HCT116 (cell line): Measurements from ENCODE around the gene BTBD10. TPM values are rescaled to one million over a fixed set of nuclear protein-coding genes. Genes with fewer than 3 reads are reported as not detected.

Experiments
- ATAC-seq: fragments of 200-7000 bp; cut with Tn5 transposase; 2 replicates; pipeline ENCODE4 v1.9.1; 2020; ENCODE audit warnings: mild to moderate bottlenecking, moderate library complexity
- BruUV-seq: library from RNA; stranded (reverse); fragments of 400-500 nt; replicated peaks from 2 replicates; lab custom pipeline; 2021; lab: Mats Ljungman, UMichigan
- CTCF ChIA-PET: fragments of 300-600 bp; sonication (Branson Sonifier 250); formaldehyde crosslinking; loops from one replicate; lab custom pipeline; 2021; ENCODE audit warnings: antibody characterized with exemption; lab: Charles Lee
- POLR2A ChIA-PET: fragments of 300-600, 350-600 bp; sonication (Branson Sonifier 250); formaldehyde crosslinking; loops from one replicate; lab custom pipeline; 2021; ENCODE audit warnings: antibody characterized with exemption; lab: Charles Lee
- RAD21 ChIA-PET, 2 experiments: fragments of 300-600 bp; sonication (Branson Sonifier 250); formaldehyde crosslinking; loops; one replicate each; lab custom pipeline; 2023; ENCODE audit warnings: low total read pairs in 2 of 2; ENCODE audit not compliant: uncharacterized antibody in 2 of 2, unreplicated experiment in 2 of 2, low non-redundant PET in 1 of 2; lab: Charles Lee
- DNase-seq: peaks from one replicate; pipeline ENCODE4 v3.0.0-alpha.2; 2010; ENCODE audit warnings: low read depth, low spot score
- H2AFZ ChIP-seq: fragments of 200-600 bp; shearing (Covaris generic), sonication (generic); 2 replicates; pipeline ENCODE4 v1.6.1; 2017; ENCODE audit warnings: low read depth, mixed run types, mixed read lengths, antibody characterized with exemption, low read length; ENCODE audit not compliant: poor library complexity, severe bottlenecking
- H3K27ac ChIP-seq: 2 replicates; pipeline ENCODE4 v1.5.1; 2012; ENCODE audit warnings: low read depth, low read length
- H3K27me3 ChIP-seq: fragments of 200-600 bp; sonication (generic); 2 replicates; pipeline ENCODE4 v1.6.1; 2016; ENCODE audit warnings: mixed run types, low read length, mixed read lengths; ENCODE audit not compliant: insufficient read depth
- H3K36me3 ChIP-seq, 2 experiments: fragments of 200-500 bp in 1 of 2; fragments of 200-600 bp in 1 of 2; sonication (Bioruptor generic) in 1 of 2; sonication (generic) in 1 of 2; 2 replicates each; pipeline versions ENCODE4 v1.5.1 to v1.6.1; 2014 to 2016; ENCODE audit warnings: low read length in 2 of 2, inconsistent platforms in 1 of 2, mixed read lengths in 1 of 2, mixed run types in 1 of 2; ENCODE audit not compliant: insufficient read depth in 2 of 2, control insufficient read depth in 1 of 2
- H3K4me1 ChIP-seq, 2 experiments: fragments of 200-600 bp in 1 of 2; sonication (generic) in 1 of 2; 2 replicates each; pipeline versions ENCODE4 v1.5.1 to v1.6.1; 2012 to 2017; ENCODE audit warnings: low read length in 2 of 2, inconsistent platforms in 1 of 2, mild to moderate bottlenecking in 1 of 2, mixed read lengths in 1 of 2, mixed run types in 1 of 2, moderate library complexity in 1 of 2; ENCODE audit not compliant: insufficient read depth in 2 of 2, control insufficient read depth in 1 of 2
- H3K4me2 ChIP-seq: fragments of 200-600 bp; sonication (generic); 2 replicates; pipeline ENCODE4 v1.6.1; 2017; ENCODE audit warnings: mixed run types, low read length, mixed read lengths
- H3K4me3 ChIP-seq, 2 experiments: fragments of 200-600 bp in 1 of 2; sonication (generic) in 1 of 2; replicated peaks in 1 of 2; 2 replicates each; pipeline ENCODE4 v1.5.1; 2011 to 2016; ENCODE audit warnings: low read length in 2 of 2, control low read depth in 1 of 2, low read depth in 1 of 2, mild to moderate bottlenecking in 1 of 2, mixed read lengths in 1 of 2, mixed run types in 1 of 2
- H3K79me2 ChIP-seq: fragments of 200-600 bp; sonication (generic); 2 replicates; pipeline ENCODE4 v1.6.1; 2017; ENCODE audit warnings: mild to moderate bottlenecking, mixed run types, low read length, moderate library complexity, mixed read lengths; ENCODE audit not compliant: insufficient read depth
- H3K9ac ChIP-seq: fragments of 200-600 bp; sonication (generic); 2 replicates; pipeline ENCODE4 v1.6.1; 2016; ENCODE audit warnings: low read length, mixed read lengths
- H3K9me2 ChIP-seq: fragments of 200-600 bp; sonication (generic), shearing (Covaris generic); 2 replicates; pipeline ENCODE4 v1.6.1; 2017; ENCODE audit warnings: mixed run types, mild to moderate bottlenecking, moderate library complexity; ENCODE audit not compliant: insufficient read depth
- H3K9me3 ChIP-seq, 2 experiments: fragments of 200-500 bp in 1 of 2; fragments of 200-600 bp in 1 of 2; sonication (Bioruptor generic) in 1 of 2; sonication (generic) in 1 of 2; 2 replicates each; pipeline ENCODE4 v1.6.1; 2014 to 2017; ENCODE audit warnings: low read length in 2 of 2, mixed read lengths in 2 of 2, inconsistent platforms in 1 of 2, low read depth in 1 of 2, mild to moderate bottlenecking in 1 of 2, mixed run types in 1 of 2, moderate library complexity in 1 of 2; ENCODE audit not compliant: control insufficient read depth in 1 of 2, insufficient read depth in 1 of 2
- H4K20me1 ChIP-seq: fragments of 200-600 bp; sonication (generic), shearing (Covaris generic); 2 replicates; pipeline ENCODE4 v1.6.1; 2017; ENCODE audit warnings: mixed run types, mild to moderate bottlenecking, moderate library complexity; ENCODE audit not compliant: insufficient read depth
- CBX3 ChIP-seq: IDR thresholded peaks from 2 replicates; pipeline ENCODE4 v1.6.1; 2012; ENCODE audit warnings: low read depth
- CEBPB ChIP-seq: IDR thresholded peaks from 2 replicates; pipeline ENCODE4 v1.6.1; 2012; ENCODE audit warnings: low read depth
- CTCF ChIP-seq, 3 experiments: fragments of 200-600 bp in 1 of 3; sonication (generic) in 1 of 3; IDR thresholded peaks in 2 of 3; conservative IDR thresholded peaks in 1 of 3; 2 replicates each; pipeline ENCODE4 v1.5.1; 2012 to 2017; ENCODE audit warnings: low read depth in 2 of 3, low read length in 2 of 3, antibody characterized with exemption in 1 of 3, borderline replicate concordance in 1 of 3, control low read depth in 1 of 3, mild to moderate bottlenecking in 1 of 3, mixed read lengths in 1 of 3, mixed run types in 1 of 3, moderate library complexity in 1 of 3; ENCODE audit not compliant: insufficient read depth in 1 of 3
- ELF1 ChIP-seq: IDR thresholded peaks from 2 replicates; pipeline ENCODE4 v1.6.1; 2012; ENCODE audit warnings: low read depth, borderline replicate concordance
- EZH2 ChIP-seq: fragments of 200-600 bp; sonication (generic); IDR thresholded peaks from 2 replicates; pipeline ENCODE4 v1.6.1; 2017; ENCODE audit warnings: antibody characterized with exemption, mixed run types
- FOSL1 ChIP-seq: IDR thresholded peaks from 2 replicates; pipeline ENCODE4 v1.6.1; 2012; ENCODE audit warnings: low read depth
- JUND ChIP-seq: IDR thresholded peaks from 2 replicates; pipeline ENCODE4 v1.6.1; 2012
- MAX ChIP-seq: IDR thresholded peaks from 2 replicates; pipeline ENCODE4 v1.6.1; 2012
- POLR2A ChIP-seq: IDR thresholded peaks from 2 replicates; pipeline ENCODE4 v1.7.0; 2011; ENCODE audit warnings: borderline replicate concordance; ENCODE audit not compliant: insufficient read depth, insufficient read length; ENCODE audit errors: extremely low read depth
- POLR2AphosphoS5 ChIP-seq: IDR thresholded peaks from 2 replicates; pipeline ENCODE4 v1.6.1; 2011; ENCODE audit warnings: mild to moderate bottlenecking, low read depth, low read length, moderate library complexity
- RAD21 ChIP-seq: IDR thresholded peaks from 2 replicates; pipeline ENCODE4 v1.6.1; 2012; ENCODE audit warnings: low read depth, mild to moderate bottlenecking
- SIN3A ChIP-seq: IDR thresholded peaks from 2 replicates; pipeline ENCODE4 v1.6.1; 2012; ENCODE audit warnings: low read depth
- TCF7L2 ChIP-seq: IDR thresholded peaks from 2 replicates; pipeline ENCODE4 v1.7.0; 2011; ENCODE audit warnings: borderline replicate concordance, inconsistent platforms; ENCODE audit not compliant: insufficient read depth, insufficient read length; ENCODE audit errors: extremely low read depth
- YY1 ChIP-seq: IDR thresholded peaks from 2 replicates; pipeline ENCODE4 v1.6.1; 2011; ENCODE audit warnings: low read length, low read depth, moderate library complexity, mild to moderate bottlenecking; ENCODE audit not compliant: insufficient replicate concordance; ENCODE audit errors: extremely low read depth
- ZFX ChIP-seq: fragments of 450-650 bp; IDR thresholded peaks from 2 replicates; pipeline ENCODE4 v1.6.1; 2017
- ZNF274 ChIP-seq: fragments of 200-500 bp; sonication (Bioruptor generic); IDR thresholded peaks from 2 replicates; pipeline ENCODE4 v1.6.1; 2014; ENCODE audit warnings: mild to moderate bottlenecking, low read depth, low read length, inconsistent platforms
- intact Hi-C: fragments of 100-400 bp; cut with micrococcal nuclease; formaldehyde crosslinking; loops from 2 replicates; pipeline ENCODE4 v1.10.0; 2022
- total RNA-seq: library from RNA; stranded (reverse); gene quantifications from one replicate; pipeline ENCODE4 v1.2.1, GENCODE V29; 2021; ENCODE audit not compliant: unreplicated experiment
- TF ChIP-seq, protein P1 (sequence below): IDR thresholded peaks from 2 replicates; pipeline ENCODE4 v1.6.1; 2011; ENCODE audit warnings: mild to moderate bottlenecking, low read length, moderate library complexity; ENCODE audit not compliant: insufficient replicate concordance; ENCODE audit errors: extremely low read depth
- TF ChIP-seq, protein P2 (sequence below): IDR thresholded peaks from 2 replicates; pipeline ENCODE4 v1.6.1; 2012; ENCODE audit warnings: low read depth
- TF ChIP-seq, protein P3 (sequence below): IDR thresholded peaks from 2 replicates; pipeline ENCODE4 v1.6.1; 2012

Gene BTBD10
- total RNA-seq, 1 experiment from 2014 or later, result 17.0 TPM

DNA sequence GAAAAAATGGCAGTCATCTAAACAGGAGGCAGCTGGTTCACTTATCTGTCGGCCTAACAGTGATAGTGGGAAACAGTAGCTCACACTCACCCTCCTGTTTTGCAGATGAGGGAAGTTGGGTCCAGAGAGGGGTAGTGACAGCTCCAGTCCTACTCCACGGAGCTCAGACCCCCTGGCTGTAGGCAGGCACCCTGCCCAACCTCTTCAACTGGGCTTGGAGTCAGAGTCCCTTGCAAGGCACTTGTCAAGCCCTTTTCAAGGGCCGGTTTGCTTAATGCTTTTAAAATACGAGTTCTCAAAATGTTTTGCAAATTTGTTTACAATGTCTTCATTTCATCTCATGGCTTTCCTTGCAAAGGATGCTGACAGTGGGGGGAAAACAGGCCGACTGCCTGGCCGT is 110.3 kb downstream of the BTBD10 start:
- no peak overlapping the region for H3K27ac ChIP-seq
- H4K20me1 ChIP-seq, result no peaks in the 10 kb centered on the region
- no peaks in the 10 kb centered on the region for H3K9me3 ChIP-seq
- TF ChIP-seq CBX3, result no peak
- TF ChIP-seq, protein P1, sequence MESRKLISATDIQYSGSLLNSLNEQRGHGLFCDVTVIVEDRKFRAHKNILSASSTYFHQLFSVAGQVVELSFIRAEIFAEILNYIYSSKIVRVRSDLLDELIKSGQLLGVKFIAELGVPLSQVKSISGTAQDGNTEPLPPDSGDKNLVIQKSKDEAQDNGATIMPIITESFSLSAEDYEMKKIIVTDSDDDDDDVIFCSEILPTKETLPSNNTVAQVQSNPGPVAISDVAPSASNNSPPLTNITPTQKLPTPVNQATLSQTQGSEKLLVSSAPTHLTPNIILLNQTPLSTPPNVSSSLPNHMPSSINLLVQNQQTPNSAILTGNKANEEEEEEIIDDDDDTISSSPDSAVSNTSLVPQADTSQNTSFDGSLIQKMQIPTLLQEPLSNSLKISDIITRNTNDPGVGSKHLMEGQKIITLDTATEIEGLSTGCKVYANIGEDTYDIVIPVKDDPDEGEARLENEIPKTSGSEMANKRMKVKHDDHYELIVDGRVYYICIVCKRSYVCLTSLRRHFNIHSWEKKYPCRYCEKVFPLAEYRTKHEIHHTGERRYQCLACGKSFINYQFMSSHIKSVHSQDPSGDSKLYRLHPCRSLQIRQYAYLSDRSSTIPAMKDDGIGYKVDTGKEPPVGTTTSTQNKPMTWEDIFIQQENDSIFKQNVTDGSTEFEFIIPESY, result no peak
- no peak for TF ChIP-seq ZNF274
- no peak for TF ChIP-seq ELF1
- TF ChIP-seq CEBPB, result no peak
- TF ChIP-seq CTCF (IDR thresholded peaks at IDR 0.05 in 2 of 3, conservative IDR thresholded peaks at IDR 0.05 in 1 of 3; ENCODE audit: borderline replicate concordance in 1 of 3, insufficient read depth in 1 of 3, low read depth in 2 of 3, low read length in 2 of 3), result no peak
- no peak for TF ChIP-seq EZH2
- no peak for TF ChIP-seq YY1
- no peak for TF ChIP-seq RAD21
- TF ChIP-seq JUND, result no peak
- no peak for TF ChIP-seq FOSL1
- TF ChIP-seq, protein P2, sequence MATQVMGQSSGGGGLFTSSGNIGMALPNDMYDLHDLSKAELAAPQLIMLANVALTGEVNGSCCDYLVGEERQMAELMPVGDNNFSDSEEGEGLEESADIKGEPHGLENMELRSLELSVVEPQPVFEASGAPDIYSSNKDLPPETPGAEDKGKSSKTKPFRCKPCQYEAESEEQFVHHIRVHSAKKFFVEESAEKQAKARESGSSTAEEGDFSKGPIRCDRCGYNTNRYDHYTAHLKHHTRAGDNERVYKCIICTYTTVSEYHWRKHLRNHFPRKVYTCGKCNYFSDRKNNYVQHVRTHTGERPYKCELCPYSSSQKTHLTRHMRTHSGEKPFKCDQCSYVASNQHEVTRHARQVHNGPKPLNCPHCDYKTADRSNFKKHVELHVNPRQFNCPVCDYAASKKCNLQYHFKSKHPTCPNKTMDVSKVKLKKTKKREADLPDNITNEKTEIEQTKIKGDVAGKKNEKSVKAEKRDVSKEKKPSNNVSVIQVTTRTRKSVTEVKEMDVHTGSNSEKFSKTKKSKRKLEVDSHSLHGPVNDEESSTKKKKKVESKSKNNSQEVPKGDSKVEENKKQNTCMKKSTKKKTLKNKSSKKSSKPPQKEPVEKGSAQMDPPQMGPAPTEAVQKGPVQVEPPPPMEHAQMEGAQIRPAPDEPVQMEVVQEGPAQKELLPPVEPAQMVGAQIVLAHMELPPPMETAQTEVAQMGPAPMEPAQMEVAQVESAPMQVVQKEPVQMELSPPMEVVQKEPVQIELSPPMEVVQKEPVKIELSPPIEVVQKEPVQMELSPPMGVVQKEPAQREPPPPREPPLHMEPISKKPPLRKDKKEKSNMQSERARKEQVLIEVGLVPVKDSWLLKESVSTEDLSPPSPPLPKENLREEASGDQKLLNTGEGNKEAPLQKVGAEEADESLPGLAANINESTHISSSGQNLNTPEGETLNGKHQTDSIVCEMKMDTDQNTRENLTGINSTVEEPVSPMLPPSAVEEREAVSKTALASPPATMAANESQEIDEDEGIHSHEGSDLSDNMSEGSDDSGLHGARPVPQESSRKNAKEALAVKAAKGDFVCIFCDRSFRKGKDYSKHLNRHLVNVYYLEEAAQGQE, result no peak
- no peak for TF ChIP-seq POLR2AphosphoS5
- TF ChIP-seq, protein P3, sequence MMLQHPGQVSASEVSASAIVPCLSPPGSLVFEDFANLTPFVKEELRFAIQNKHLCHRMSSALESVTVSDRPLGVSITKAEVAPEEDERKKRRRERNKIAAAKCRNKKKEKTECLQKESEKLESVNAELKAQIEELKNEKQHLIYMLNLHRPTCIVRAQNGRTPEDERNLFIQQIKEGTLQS, result no peak
- no peak for TF ChIP-seq TCF7L2
- no peak for TF ChIP-seq ZFX
- no peak for TF ChIP-seq POLR2A
- no peak for TF ChIP-seq MAX
- no peak for TF ChIP-seq SIN3A
- DNase-seq (no peak), ATAC-seq (no peak)
- RAD21 ChIA-PET, result no interaction called here
- no peaks in the 10 kb centered on the region for H3K36me3 ChIP-seq
- no TSS peak for BruUV-seq
- CTCF ChIA-PET, result interaction anchor here (2.1 kb wide), 1 partner anchor 142 kb away, joined by 8 read pairs; no protein-coding TSS in a partner anchor
- POLR2A ChIA-PET, result no interaction called here
- no peaks in the 10 kb centered on the region for H3K4me1 ChIP-seq
- H3K9me2 ChIP-seq, result no peaks in the 10 kb centered on the region
- intact Hi-C loops, result loop anchor here (10.0 kb wide), 1 partner anchor 892 kb away; no protein-coding TSS in a partner anchor
- no peaks in the 10 kb centered on the region for H3K27me3 ChIP-seq
- H3K79me2 ChIP-seq, result no peaks in the 10 kb centered on the region
- H3K4me3 ChIP-seq, result no peak overlapping the region
- H3K9ac ChIP-seq, result no peak overlapping the region
- H3K4me2 ChIP-seq, result no peak overlapping the region
- no peak overlapping the region for H2AFZ ChIP-seq
